H1 (cell line): ENCODE data around the gene ZNF469. TPM values are rescaled to one million over a fixed set of nuclear protein-coding genes. Genes with fewer than 3 reads are reported as not detected.

Experiments
- CBX5 ChIP-seq: fragments of 300-800, 300-1000 bp; sonication (generic); IDR thresholded peaks from 2 replicates; pipeline ENCODE4 v1.7.1; 2016; ENCODE audit warnings: antibody characterized with exemption, low read length, low read depth
- CBX8 ChIP-seq: fragments of 300-800, 300-1000 bp; sonication (generic); IDR thresholded peaks from 2 replicates; pipeline ENCODE4 v1.7.1; 2016; ENCODE audit warnings: low read depth, low read length, borderline replicate concordance
- CREB1 ChIP-seq: IDR thresholded peaks from 2 replicates; pipeline ENCODE4 v1.6.1; 2012; ENCODE audit warnings: inconsistent platforms
- NRF1 ChIP-seq: IDR thresholded peaks from 2 replicates; pipeline ENCODE4 v1.6.1; 2011; ENCODE audit warnings: mild to moderate bottlenecking, low read depth, low read length, improper control_type of control experiment
- PHF8 ChIP-seq: fragments of 200-600 bp; sonication (generic); conservative IDR thresholded peaks from 2 replicates; pipeline ENCODE4 v1.7.1; 2012; ENCODE audit warnings: low read depth, mild to moderate bottlenecking, inconsistent platforms, low read length, moderate library complexity
- POU5F1 ChIP-seq: IDR thresholded peaks from 2 replicates; pipeline ENCODE4 v1.6.1; 2011; ENCODE audit warnings: low read depth, mild to moderate bottlenecking, low read length, moderate library complexity
- RNF2 ChIP-seq: fragments of 200-900, 300-1000 bp; sonication (generic); IDR thresholded peaks from 2 replicates; pipeline ENCODE4 v1.7.1; 2016; ENCODE audit warnings: borderline replicate concordance, low read depth, mild to moderate bottlenecking, antibody characterized with exemption, low read length; ENCODE audit not compliant: poor library complexity, severe bottlenecking; ENCODE audit errors: missing control alignments
- SIN3A ChIP-seq, 2 experiments: IDR thresholded peaks in 1 of 2; conservative IDR thresholded peaks in 1 of 2; 2 replicates each; pipeline ENCODE4 v1.6.1; 2011 to 2012; ENCODE audit warnings: low read length in 2 of 2, improper control_type of control experiment in 1 of 2, low read depth in 1 of 2, mild to moderate bottlenecking in 1 of 2
- SIRT6 ChIP-seq: IDR thresholded peaks from one replicate; pipeline ENCODE4 v1.7.1; 2012; ENCODE audit warnings: low read length, inconsistent platforms
- polyA plus RNA-seq, 7 experiments: library from polyadenylated mRNA; depleted of rRNA in 3 of 7; stranded (reverse) in 5 of 7; unstranded in 2 of 7; fragments of >200 nt in 5 of 7; fragments of 200-250 nt in 2 of 7; gene quantifications; 1 replicate in 5 of 7; 2 replicates in 1 of 7; 4 replicates in 1 of 7; pipeline versions ENCODE4 v1.2.1 to v1.2.3, GENCODE V29; 2011 to 2013; ENCODE audit warnings: missing spikeins in 2 of 7, mixed read lengths in 2 of 7
- total RNA-seq: library from RNA; stranded (reverse); fragmentation: NEBNext Ultra II Directional; extraction: Animal tissue kit (Norgen Biotek cat#: 25700); gene quantifications from 2 replicates; pipeline ENCODE4 v1.2.1, GENCODE V29; 2021

Gene ZNF469
- total and polyA plus RNA-seq, 2 of the 8 experiments (the other 6 are each of a cell fraction or from before 2014, with no cell fraction given) = 0.30 to 1.8 TPM

GRCh38 chr16:88421301-88421700, 38.5 kb downstream of the ZNF469 start (continued):
- TF ChIP-seq SIN3A (conservative IDR thresholded peaks at IDR 0.05 in 1 of 2, IDR thresholded peaks at IDR 0.05 in 1 of 2; ENCODE audit: low read depth in 1 of 2, low read length in 2 of 2) (no peak), PHF8 (no peak), RNF2 (no peak), CBX5 (no peak), CBX8 (no peak), CREB1 (no peak), NRF1 (no peak), SIRT6 (no peak), POU5F1 (no peak)
- TF ChIP-seq, all 59 proteins: peak for 0
